ENCODE data around the gene SLC25A15. TPM values are rescaled to one million over a fixed set of nuclear protein-coding genes. Genes with fewer than 3 reads are reported as not detected.

Gene SLC25A15
- 1 to 10 TPM; 2.1 to 8.3 (median 5.3) TPM for polyA plus RNA-seq

DNA sequence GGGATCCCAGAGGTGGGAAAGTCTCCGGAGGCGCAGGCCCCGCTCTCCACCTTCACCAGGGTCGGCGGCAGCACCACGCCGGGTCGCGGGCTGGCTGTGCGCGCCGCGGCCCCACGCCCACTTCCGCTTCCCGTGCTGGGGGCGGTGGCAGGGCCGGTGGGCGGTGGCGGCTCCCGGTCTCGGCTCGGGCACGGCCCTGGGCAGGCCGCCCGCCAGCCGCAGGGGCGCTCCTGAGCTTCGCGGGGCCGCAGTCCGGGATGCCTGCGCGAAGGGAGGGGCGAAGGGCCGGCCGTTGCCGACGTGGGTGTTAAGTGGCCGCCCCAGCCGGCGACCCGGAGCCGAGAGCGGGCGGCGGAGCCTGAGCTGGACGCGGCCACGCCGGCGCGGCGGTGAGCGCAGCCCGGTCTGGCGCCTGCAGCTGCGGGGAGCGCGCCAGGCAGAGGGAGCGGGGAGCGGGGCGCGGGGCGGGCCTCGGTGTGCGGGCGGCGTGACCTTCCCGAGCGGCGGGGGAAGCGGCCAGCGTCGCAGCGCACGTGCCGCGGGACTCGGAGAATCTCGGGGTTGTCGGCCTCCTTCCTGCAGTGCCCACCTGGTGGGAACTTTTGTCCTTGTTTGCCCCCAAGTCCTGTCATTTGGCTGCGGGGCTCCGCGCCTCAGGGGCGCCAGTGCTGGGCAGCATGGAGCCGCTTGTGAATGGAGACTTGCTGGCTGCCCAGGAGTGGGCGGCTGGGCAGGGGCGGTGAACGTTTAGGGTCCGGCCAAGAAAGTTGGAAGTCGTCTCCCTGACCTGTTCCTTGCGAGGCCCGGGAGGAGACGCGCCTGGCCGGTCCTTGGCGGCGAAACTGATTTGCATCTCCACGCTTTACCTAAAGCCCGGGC lies at the start of gene SLC25A15:
TSS of gene SLC25A15 (plus strand) at position 337 of the 879 bp plus-strand sequence. CDS start 3,616 bp downstream, outside the sequence.
- Mint-ChIP-seq H3K9me3 (no peaks in the 10 kb centered on the region), H3K27me3 (ENCODE audit: low read depth in 3 of 3) (peaks cover 0 to 9% (median 0%) of the 10 kb centered on the region in 3 donors), H3K4me1 (peaks cover 19 to 32% of the 10 kb centered on the region in 2 donors), H3K4me3 (peak within 1 kb of the TSS; percentile 78 to 84 (median 79)), H3K36me3 (peaks cover 0 to 6% (median 0%) of the 10 kb centered on the region in 3 donors), H3K27ac (peak within 1 kb of the TSS; percentile 44 to 85 (median 68))
- DNase-seq: peak; percentile 78 to 81 (median 78)

DNA sequence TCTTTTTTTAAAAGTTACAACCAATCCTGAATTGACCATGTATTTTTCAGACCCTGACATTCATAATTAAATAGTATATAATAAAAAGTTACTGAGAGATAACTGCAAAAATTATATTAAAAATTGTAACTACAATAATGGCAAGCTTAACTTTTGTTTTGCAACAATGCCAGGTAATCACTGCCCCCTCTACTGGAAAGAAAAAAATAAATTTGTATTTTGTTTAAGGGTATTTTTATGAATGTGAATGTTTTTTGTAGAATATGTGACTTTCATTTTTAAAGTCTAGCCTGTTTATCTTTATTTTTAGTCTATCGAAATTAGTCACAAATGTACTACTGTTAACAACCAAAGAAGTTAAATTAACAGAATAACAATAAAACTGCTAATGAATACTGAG lies 40.1 kb upstream of the SLC25A15 start:
- no peaks in the 10 kb centered on the region for H3K9me3 Mint-ChIP-seq
- DNase-seq: no peak
- no peaks in the 10 kb centered on the region for H3K27me3 Mint-ChIP-seq (ENCODE audit: low read depth in 3 of 3)
- H3K27ac Mint-ChIP-seq: no peak overlapping the region
- H3K4me3 Mint-ChIP-seq: no peak overlapping the region
- H3K36me3 Mint-ChIP-seq: peaks cover 4 to 16% (median 13%) of the 10 kb centered on the region in 3 donors
- peaks cover 0 to 1% of the 10 kb centered on the region in 2 donors for H3K4me1 Mint-ChIP-seq

GRCh38 chr13:40755082-40755700 lies 34.2 kb upstream of the SLC25A15 start:
- DNase-seq: no peak
- H3K4me3 Mint-ChIP-seq: no peak overlapping the region
- H3K36me3 Mint-ChIP-seq: peaks cover 18 to 33% (median 22%) of the 10 kb centered on the region in 3 donors
- H3K27me3 Mint-ChIP-seq (ENCODE audit: low read depth in 3 of 3): no peaks in the 10 kb centered on the region
- no peaks in the 10 kb centered on the region for H3K4me1 Mint-ChIP-seq
- no peaks in the 10 kb centered on the region for H3K9me3 Mint-ChIP-seq
- no peak overlapping the region for H3K27ac Mint-ChIP-seq

GRCh38 chr13:40756042-40756441 lies 33.4 kb upstream of the SLC25A15 start:
- Mint-ChIP-seq H3K27ac (no peak overlapping the region), H3K4me1 (no peaks in the 10 kb centered on the region), H3K27me3 (ENCODE audit: low read depth in 3 of 3) (no peaks in the 10 kb centered on the region), H3K9me3 (no peaks in the 10 kb centered on the region), H3K4me3 (no peak overlapping the region), H3K36me3 (peaks cover 21 to 34% (median 22%) of the 10 kb centered on the region in 3 donors)
- DNase-seq: no peak

DNA sequence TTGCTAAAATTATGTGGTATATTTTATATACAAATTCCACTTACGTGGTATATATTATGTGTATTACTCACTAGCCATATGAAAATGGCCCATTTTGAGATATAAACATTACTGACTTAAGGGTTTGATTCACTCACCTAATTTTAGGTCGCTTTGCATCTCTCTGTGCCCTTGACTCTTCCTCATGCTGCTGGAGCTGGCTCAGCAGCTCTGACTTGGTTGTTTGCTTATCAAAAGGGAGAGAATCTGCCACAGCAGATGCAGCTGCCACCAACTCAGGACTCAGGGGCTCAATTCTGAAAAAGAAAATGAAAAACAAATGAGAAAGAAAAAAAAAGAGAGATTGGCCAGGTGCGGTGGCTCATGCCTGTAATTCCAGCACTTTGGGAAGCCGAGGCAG lies 30.6 kb upstream of the SLC25A15 start:
- peaks cover 1 to 12% of the 10 kb centered on the region in 2 donors for H3K4me1 Mint-ChIP-seq

GRCh38 chr13:40762849-40763248 lies 26.6 kb upstream of the SLC25A15 start:
- peak overlapping the region in 2 of 6 donors; percentile 11 to 21 for H3K27ac Mint-ChIP-seq
- DNase-seq: no peak

More for the DNA sequence above, 30.6 kb upstream of the SLC25A15 start:
- no peaks in the 10 kb centered on the region for H3K27me3 Mint-ChIP-seq (ENCODE audit: low read depth in 3 of 3)
- no peak for DNase-seq
- H3K4me3 Mint-ChIP-seq: no peak overlapping the region
- H3K36me3 Mint-ChIP-seq: peaks cover 16 to 28% (median 17%) of the 10 kb centered on the region in 3 donors
- H3K9me3 Mint-ChIP-seq: no peaks in the 10 kb centered on the region
- no peak overlapping the region for H3K27ac Mint-ChIP-seq

GRCh38 chr13:40764587-40765403 lies 24.6 kb upstream of the SLC25A15 start:
- Mint-ChIP-seq H3K4me1 (peaks cover 16 to 32% of the 10 kb centered on the region in 2 donors), H3K36me3 (peaks cover 0 to 7% (median 3%) of the 10 kb centered on the region in 3 donors), H3K27ac (peak overlapping the region in 1 of 6 donors; percentile 42), H3K4me3 (no peak overlapping the region), H3K27me3 (ENCODE audit: low read depth in 3 of 3) (no peaks in the 10 kb centered on the region), H3K9me3 (no peaks in the 10 kb centered on the region)
- no peak for DNase-seq

More at GRCh38 chr13:40762849-40763248, 26.6 kb upstream of the SLC25A15 start:
- H3K4me1 Mint-ChIP-seq: peaks cover 6 to 25% of the 10 kb centered on the region in 2 donors
- no peaks in the 10 kb centered on the region for H3K9me3 Mint-ChIP-seq
- H3K27me3 Mint-ChIP-seq (ENCODE audit: low read depth in 3 of 3): no peaks in the 10 kb centered on the region
- peaks cover 9 to 16% (median 12%) of the 10 kb centered on the region in 3 donors for H3K36me3 Mint-ChIP-seq
- H3K4me3 Mint-ChIP-seq: no peak overlapping the region

GRCh38 chr13:40765602-40766001 lies 23.8 kb upstream of the SLC25A15 start:
- Mint-ChIP-seq H3K4me3 (no peak overlapping the region), H3K4me1 (peaks cover 24 to 40% of the 10 kb centered on the region in 2 donors), H3K36me3 (peaks cover 0 to 4% (median 2%) of the 10 kb centered on the region in 3 donors), H3K27me3 (ENCODE audit: low read depth in 3 of 3) (no peaks in the 10 kb centered on the region), H3K9me3 (no peaks in the 10 kb centered on the region), H3K27ac (no peak overlapping the region)
- no peak for DNase-seq

DNA sequence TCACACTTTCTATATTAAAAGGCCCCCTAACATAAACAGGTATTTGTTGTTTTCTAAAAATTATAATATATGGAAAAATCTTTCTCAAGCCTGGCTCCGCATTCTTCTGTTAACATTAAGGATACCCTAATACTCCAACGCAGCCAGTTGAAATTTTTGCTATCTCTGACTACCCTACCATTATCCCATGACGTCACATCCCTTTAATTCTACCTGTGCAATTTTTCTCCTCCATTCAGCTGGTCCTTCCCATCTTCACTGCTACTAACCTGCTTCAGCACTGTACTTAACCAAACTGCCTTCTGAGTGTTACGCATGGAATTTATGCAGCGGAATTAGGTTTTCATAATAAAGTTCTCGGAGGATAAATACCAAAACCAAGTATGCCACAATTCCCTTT lies 19.4 kb upstream of the SLC25A15 start:
- DNase-seq: no peak
- Mint-ChIP-seq H3K4me1 (peaks cover 25 to 27% of the 10 kb centered on the region in 2 donors), H3K27ac (peak overlapping the region in 4 of 6 donors; percentile 97 to 99 (median 98)), H3K27me3 (ENCODE audit: low read depth in 3 of 3) (peaks cover 1 to 8% (median 7%) of the 10 kb centered on the region in 3 donors), H3K36me3 (no peaks in the 10 kb centered on the region), H3K4me3 (peak overlapping the region; percentile 98 to 99 (median 99)), H3K9me3 (no peaks in the 10 kb centered on the region)

DNA sequence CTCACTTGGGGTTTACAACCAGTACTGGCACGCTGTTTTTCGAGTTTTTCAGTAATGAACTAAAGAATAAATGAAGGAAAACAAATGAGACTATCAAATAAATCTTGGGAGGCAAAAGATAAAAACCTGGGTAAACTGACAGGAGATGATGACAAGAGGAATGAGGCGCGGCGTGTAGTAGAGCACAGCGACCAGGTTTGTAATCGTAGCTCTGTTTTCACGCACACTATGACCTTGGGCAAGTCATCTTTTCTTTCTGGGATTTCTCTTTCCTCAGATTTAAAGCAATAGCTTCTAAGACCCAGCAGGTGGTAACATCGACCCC lies 18.8 kb upstream of the SLC25A15 start:
- H3K4me3 Mint-ChIP-seq: peak overlapping the region; percentile 98 to 99 (median 99)
- H3K4me1 Mint-ChIP-seq: peaks cover 27% of the 10 kb centered on the region in 2 donors
- H3K27ac Mint-ChIP-seq: peak overlapping the region; percentile 94 to 99 (median 98)
- peaks cover 1 to 8% (median 7%) of the 10 kb centered on the region in 3 donors for H3K27me3 Mint-ChIP-seq (ENCODE audit: low read depth in 3 of 3)
- no peak for DNase-seq
- H3K36me3 Mint-ChIP-seq: no peaks in the 10 kb centered on the region
- H3K9me3 Mint-ChIP-seq: no peaks in the 10 kb centered on the region

DNA sequence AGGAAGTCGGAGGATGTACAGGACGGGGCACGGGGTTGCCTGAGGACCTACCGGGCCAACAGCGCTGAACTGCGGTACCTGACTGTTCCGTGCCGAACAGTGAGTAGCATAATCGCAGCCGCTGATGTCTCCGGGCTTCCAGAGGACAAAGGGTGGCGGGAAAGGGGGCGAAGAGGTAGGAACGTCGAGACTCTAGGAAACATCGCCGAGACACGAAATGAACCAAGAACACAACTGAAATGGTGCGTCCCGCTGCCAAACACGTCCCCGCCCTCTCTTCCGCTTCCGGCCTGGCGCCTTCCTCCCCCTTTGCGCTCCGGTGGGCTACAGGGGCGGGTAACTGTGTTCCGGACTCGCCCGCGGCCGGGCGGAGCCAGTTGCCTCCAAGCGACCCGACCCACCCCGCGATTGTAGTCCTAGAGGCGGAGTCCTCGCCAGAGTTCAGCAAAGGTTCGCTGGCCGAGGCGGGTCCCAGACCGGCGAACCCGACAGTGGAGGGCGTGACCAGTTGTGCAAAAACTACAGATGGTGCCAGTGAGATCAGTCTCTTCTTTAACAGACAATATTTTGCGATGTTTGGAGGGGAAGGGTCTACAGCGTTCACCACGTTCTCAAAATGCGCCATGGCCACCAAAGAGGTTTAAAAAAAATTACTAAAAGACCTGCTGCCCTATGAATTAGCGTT lies 18.3 kb upstream of the SLC25A15 start, which contains the start of gene MRPS31:
TSS of gene MRPS31 (minus strand) at position 257 of the 685 bp plus-strand sequence. CDS start at position 203, 54 bp downstream.
- peak; percentile 91 to 93 (median 92) for DNase-seq
- Mint-ChIP-seq H3K27ac (peak within 1 kb of the TSS; percentile 94 to 99 (median 98)), H3K4me3 (peak within 1 kb of the TSS; percentile 98 to 99 (median 99)), H3K36me3 (no peaks in the 10 kb centered on the region), H3K4me1 (peaks cover 32% of the 10 kb centered on the region in 2 donors), H3K9me3 (no peaks in the 10 kb centered on the region), H3K27me3 (ENCODE audit: low read depth in 3 of 3) (peaks cover 1 to 8% (median 7%) of the 10 kb centered on the region in 3 donors)

GRCh38 chr13:40772765-40773473 lies 16.5 kb upstream of the SLC25A15 start:
- Mint-ChIP-seq H3K27me3 (ENCODE audit: low read depth in 3 of 3) (peaks cover 1 to 9% (median 8%) of the 10 kb centered on the region in 3 donors), H3K4me1 (peaks cover 49 to 51% of the 10 kb centered on the region in 2 donors), H3K9me3 (no peaks in the 10 kb centered on the region), H3K27ac (peak overlapping the region in 3 of 6 donors; percentile 34 to 62 (median 52)), H3K36me3 (no peaks in the 10 kb centered on the region), H3K4me3 (peak overlapping the region; percentile 11 to 99 (median 57))
- no peak for DNase-seq
